Astrocyte of the spinal cord (primary cell): ENCODE results near the gene IFNK.
"Not testable (repeated sequence)": the region's sequence is repeated elsewhere in the genome, so short reads cannot be mapped to it uniquely, and the experiment has no call there.

ENCODE experiments used
- DNase-seq: peaks from one replicate; pipeline ENCODE4 v3.0.0; 2011; ENCODE audit warnings: low read depth, low spot score
- H3K4me3 ChIP-seq: 2 replicates; pipeline ENCODE4 v1.5.1; 2011; ENCODE audit warnings: low read depth, mild to moderate bottlenecking, low read length, moderate library complexity
- CTCF ChIP-seq: IDR thresholded peaks from 2 replicates; pipeline ENCODE4 v1.5.1; 2012; ENCODE audit warnings: low read depth, mild to moderate bottlenecking, low read length, inconsistent platforms
- in situ Hi-C: cut with HindIII; loops from 2 replicates; pipeline ENCODE4 v1.10.0; 2017; ENCODE audit warnings: low sequenced_read_pairs

The IFNK gene

GRCh38 chr9:27495480-27496134 is 28.5 kb upstream of the IFNK start:
- TF ChIP-seq CTCF = no peak
- DNase-seq = no peak
- H3K4me3 ChIP-seq = no peak overlapping the region
- in situ Hi-C loops = no loop called here

GRCh38 chr9:27496135-27496504 is 28.0 kb upstream of the IFNK start:
- TF ChIP-seq CTCF = no peak
- no peak overlapping the region for H3K4me3 ChIP-seq
- DNase-seq = no peak
- in situ Hi-C loops = no loop called here

GRCh38 chr9:27497883-27498417 is 26.1 kb upstream of the IFNK start:
- H3K4me3 ChIP-seq = no peak overlapping the region
- in situ Hi-C loops = no loop called here
- no peak for TF ChIP-seq CTCF
- DNase-seq = no peak

- in situ Hi-C loops = no loop called here
- no peak for TF ChIP-seq CTCF
- no peak overlapping the region for H3K4me3 ChIP-seq
- peak; percentile 55 for DNase-seq
These were observed 24.6 kb upstream of the IFNK start for GRCh38 chr9:27499451-27499850.

GRCh38 chr9:27500902-27501301 is 23.2 kb upstream of the IFNK start:
- H3K4me3 ChIP-seq, in situ Hi-C loops, DNase-seq: not testable (repeated sequence)

- H3K4me3 ChIP-seq = no peak overlapping the region
- no peak for TF ChIP-seq CTCF
- in situ Hi-C loops = no loop called here
- no peak for DNase-seq
These were observed 20.5 kb upstream of the IFNK start for GRCh38 chr9:27503623-27504022.

- in situ Hi-C loops = no loop called here
- TF ChIP-seq CTCF = no peak
These were observed 19.8 kb upstream of the IFNK start for GRCh38 chr9:27504259-27504658.

More at GRCh38 chr9:27504259-27504658, 19.8 kb upstream of the IFNK start:
- DNase-seq = no peak
- H3K4me3 ChIP-seq = no peak overlapping the region
